Raji (cell line): ENCODE measurements around the gene DRG2.

ENCODE experiments used
- POLR2A ChIP-seq: IDR thresholded peaks from 2 replicates; pipeline ENCODE4 v1.6.1; 2011; ENCODE audit warnings: low read depth, low read length, control low read depth; ENCODE audit not compliant: insufficient read depth

Gene DRG2

DNA sequence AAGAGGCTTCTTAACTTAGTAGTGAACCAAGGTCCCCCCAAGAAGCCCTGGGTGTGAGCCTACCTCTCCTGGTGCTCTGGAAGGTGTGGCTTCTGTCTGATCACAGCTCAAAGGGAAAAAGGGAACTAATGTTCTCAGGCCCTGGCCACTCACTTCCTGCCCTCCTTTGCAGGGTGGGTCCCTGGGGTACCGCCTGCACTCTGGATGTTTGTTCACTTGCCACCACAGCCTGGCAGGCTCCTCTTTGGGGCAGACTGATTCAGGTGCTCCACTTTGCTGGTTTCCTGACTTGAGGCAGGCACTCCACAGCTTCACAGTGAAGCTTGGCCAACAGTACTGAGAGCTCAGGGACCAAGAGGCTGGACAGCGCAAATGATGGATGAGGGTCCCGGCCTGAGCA lies 14.9 kb downstream of the DRG2 start:
- no peak for TF ChIP-seq POLR2A

DNA sequence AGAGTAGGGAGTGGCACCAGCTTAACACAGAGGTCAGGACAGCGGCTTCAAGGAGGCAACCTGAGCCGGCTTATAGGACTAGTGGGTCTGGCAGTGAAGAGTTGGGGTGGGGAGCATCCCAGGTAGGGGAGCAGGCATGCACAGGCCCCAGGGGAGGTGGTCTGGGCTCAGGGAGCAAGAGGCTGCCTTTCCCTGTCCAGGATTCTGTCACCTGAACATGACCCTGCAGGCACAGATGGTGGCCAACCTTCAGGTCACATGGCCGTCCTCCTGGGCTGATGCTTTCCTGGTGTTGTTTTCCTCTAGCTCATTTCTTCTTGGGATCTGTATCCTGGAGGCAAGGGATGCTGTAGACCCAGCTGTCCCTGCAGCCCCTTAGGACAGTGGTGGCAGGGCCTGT lies 17.3 kb downstream of the DRG2 start:
- TF ChIP-seq POLR2A: no peak

DNA sequence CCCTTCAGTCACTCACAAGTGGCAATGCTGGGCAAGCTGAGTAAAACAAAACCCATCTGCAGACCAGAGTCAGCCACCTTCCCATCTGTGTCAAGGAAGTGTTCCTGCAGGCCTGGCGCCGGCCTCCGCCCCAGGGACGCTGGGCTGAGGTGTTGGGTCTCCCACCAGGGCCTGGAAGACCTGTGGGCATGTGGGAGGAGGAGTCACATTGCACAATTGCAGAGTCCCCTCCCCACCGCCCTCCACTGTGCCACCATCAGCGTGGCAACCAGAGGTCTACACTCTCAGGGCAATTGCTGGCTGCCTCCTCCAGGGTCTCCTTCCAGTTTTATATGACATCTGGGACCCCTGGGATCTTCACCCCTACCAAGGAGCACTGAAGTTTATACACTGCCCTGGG lies 17.8 kb downstream of the DRG2 start:
- no peak for TF ChIP-seq POLR2A

DNA sequence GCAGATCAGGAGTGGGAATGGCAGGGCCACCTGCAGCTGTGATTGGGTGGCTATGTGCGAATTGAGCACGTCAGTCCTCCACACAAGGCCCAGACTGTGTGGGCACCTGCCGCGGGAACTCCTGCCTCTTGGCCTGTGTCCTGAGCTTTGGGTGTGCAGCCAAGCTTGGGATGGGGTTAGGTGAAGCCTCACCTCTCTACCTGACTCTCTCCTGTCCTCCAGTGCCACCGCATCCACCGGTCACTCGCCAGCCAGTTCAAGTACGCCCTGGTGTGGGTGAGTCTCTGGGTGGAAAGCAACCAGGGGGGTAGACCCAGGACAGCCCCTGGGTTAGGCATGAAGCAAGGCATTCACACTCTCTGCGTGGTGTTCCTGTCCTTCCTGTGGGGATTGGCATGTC lies 18.5 kb downstream of the DRG2 start:
- TF ChIP-seq POLR2A: no peak

DNA sequence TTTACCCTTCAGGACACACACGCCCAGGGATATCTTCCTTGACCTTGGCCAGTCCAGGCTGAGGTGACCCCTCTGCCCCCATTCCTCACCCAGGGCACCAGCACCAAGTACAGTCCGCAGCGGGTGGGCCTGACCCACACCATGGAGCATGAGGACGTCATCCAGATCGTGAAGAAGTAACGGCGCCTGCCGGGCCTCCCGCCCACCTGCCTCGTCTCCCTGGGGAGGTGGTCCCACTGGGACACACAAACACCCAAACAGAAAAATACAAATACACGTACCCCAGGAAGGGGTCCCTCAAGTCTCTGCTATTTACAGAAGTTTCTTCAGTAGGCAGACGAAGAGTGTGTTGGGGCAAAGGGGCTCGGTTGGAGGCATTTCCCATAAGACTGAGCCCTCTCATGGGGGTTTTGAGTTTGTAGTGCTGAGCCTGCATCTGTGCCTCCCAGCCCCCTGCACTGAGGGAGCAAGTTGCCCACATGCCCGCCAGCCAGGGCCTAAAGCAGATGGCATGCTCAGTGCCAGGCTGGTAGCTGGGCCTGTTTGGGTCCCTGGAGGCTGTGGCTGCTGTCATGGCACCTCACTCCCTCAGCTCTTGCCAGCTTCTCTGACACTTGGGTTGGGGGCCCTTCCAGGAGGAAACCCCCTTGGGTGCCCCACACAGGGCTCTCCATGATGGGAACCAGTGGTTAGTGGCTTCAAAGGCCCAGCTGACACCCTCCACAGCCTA lies 19.5 kb downstream of the DRG2 start:
- TF ChIP-seq POLR2A: no peak

DNA sequence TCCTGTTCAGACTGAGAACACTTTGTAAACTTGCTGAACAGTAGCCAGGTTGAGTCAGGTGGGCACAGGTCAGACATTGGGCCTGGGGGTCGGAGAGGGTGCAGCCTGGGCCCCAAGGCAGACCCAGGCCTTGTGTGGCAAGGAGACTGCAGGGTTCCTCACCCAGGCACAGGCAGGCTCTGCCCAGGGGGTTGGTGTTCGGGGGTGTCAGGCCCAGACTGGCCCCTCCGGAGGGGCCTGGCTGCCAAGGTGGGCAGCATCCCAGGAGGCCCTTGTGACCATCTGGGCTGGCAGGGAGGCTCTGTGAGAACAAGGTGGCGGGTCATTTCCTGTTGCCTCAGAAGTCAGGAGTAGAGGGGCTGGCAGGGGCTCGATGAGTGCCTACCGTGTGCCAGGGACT lies 20.2 kb downstream of the DRG2 start:
- no peak for TF ChIP-seq POLR2A

DNA sequence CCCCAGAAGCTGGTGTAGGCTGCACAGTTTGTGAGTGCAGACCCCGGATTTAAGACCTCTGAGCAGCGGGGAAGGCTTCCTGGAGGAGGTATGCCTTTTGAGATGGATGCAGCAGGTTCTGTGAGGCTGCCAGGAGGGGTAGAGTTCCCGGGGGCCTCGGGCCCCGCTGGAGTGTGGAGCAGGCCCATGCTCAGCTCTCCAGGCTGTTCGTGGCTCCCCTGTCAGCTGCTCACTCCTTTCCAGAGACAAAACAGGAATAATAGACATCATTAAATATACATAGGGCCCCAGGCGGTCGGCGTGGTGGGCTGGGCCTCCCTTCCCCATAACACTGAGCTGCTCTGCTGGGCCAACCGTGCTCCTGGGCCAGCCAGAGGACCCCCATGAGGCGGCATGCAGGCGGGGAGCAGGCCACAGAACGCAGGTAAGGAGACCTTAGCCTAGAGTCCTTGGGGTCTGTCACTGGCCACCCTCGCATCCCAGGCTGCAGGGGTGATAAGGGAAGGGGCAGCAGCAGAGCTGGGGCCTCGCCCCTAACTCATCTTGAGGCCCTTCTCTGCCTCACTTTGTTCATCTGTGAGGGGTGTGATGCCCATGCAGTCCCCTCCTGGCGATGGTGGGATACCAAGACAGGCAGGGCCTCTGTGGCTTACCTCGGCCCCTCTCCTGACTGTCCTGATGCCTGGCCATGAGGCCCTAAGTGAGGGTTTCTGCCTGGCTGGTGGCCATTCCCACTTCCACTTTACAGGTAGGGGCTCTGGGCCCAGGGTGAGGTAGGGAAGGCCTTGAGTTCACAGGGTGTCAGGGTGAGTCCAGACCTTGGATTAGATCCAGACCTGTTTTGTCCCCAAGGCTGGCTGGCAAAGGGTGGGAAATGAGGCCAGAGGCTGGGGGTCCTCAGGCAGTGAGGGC lies 20.9 kb downstream of the DRG2 start, which contains the start of gene MYO15A:
TSS of gene MYO15A (plus strand) at position 356 of the 912 bp plus-strand sequence. CDS start 10,045 bp downstream, outside the sequence.
- no peak for TF ChIP-seq POLR2A

DNA sequence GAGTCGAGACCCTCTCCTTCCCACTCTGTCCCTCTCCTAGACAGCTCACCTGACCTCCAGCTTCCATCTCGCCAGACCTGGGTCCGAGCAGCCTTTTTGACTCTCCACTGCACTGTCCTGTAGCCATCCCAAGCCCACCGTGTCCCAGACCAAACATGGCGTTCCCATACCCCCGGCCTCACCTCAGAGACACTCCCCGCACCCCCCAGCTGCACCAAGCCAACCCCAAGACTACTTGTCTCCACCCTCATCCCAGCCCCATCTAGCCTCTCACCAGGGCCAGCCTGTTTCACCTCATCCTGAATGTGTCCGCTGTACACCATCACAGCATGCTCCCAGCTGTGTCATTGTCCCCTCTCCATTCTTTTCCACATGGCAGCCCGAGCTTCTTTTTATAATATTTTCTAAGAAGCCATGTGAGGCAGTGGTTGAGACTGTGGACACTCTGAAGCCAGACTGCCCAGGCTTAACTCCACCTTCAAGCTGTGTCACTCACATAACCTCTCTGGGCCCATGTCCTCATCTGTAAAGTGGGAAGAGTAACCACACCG lies 22.3 kb downstream of the DRG2 start:
- no peak for TF ChIP-seq POLR2A

DNA sequence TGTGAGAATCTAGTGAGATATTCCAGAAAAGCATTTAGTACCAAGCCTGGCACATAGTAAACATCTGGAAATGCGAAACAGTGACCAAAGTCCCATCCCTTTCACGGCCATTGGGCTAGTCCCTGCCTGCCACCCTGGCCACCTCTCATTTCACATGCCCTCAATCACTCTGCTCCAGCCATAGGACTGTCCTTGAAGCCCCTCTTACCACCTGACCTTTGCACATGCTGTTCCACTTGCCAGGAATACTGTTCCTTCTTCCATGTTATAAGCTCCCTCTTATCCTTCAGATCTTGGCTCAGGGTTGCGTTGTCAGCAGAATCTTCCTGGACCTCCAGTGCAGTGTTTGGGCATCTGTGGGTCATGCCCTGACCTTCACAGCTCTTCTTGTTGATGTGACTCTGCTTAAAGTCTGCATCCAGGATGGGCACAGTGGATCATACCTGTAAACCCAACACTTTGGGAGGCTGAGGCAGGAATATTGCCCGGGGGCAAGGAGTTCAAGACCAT lies 22.9 kb downstream of the DRG2 start:
- TF ChIP-seq POLR2A: no peak

DNA sequence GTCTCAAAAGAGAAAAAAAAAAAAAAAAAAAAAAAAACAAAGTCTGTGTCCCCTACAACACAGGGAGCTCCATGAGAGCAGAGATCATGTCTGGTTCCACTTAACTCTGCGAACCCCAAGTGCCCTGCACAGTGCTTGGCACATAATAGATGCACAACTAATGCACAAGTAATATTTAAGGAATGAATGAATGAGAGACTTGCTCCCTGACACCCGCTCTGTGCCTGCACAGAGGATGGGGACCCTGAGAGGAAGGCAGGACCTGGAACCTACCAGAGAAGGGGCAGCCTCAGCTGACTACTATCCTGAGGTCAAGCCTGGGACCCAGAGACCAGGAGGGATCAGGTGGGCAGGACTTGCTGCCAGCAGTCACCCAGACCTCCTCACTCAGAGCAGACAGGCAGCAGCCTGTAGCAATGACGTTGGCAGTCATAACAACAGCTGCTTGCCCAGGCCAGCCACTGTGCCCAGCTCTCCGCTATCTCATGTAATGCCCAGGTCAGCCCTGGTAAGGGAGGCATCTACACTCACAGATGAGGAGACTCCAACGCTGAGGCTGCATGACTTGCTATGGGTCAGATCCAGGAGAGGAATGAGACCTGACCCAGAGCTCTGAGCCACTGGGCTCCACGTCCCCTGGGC lies 23.7 kb downstream of the DRG2 start:
- TF ChIP-seq POLR2A: no peak

DNA sequence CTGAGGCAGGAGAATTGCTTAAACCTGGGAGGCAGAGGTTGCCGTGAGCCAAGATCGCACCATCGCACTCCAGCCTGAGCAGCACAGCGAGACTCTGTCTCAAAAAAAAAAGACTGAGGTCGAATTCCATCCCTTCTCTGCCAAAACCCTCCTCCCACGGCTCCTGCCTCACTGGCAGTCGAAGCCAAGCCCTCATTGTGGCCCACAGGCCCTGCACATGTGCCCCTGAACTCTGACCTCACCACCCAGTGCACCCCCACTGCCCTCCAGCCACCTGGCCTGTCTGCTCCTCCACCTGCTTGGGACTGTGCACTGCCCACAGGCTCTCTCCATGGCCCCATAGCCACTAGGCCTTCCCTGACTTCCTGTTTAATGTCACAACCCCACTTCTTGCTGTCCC lies 27.8 kb downstream of the DRG2 start:
- no peak for TF ChIP-seq POLR2A

DNA sequence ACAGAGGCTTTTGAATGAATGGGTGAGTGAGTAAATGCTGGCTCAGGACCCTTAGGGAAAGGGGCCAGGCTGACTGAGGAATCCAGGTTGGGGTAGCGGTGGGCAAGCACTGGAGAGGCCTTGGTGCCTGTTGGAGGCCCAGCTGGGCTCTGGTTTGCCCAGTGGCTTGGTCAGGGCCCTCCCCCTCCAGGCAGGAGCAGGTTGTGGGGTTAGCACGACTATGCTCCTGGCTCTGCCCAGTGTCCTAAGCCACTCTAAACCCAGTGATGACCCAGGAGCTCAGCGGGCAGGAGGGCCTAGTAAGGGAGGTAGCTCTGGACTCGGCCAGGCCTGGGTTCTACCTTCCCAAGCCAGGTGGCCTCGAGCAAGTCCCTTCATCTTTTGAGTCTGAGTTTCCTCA lies 28.3 kb downstream of the DRG2 start:
- TF ChIP-seq POLR2A: no peak

DNA sequence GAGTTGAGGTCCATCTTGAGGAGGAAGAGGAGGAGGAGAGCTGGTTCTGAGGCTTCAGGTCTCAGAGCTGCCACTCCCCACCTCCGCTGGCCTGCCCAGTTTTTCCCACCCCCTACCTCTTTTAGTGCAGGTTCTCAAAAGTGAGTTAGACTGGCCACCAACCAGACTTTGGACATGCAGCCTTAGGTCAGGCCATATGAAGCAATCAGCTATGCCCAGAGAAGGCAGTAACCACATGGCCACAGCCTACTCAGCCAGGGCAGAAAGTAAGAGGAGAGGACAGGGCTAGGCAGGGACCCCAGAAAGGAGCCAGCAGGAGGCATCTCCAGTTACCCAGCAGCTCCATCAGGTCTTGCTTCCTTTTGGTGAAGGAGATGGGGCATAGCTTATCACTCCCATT lies 29.8 kb downstream of the DRG2 start:
- no peak for TF ChIP-seq POLR2A

DNA sequence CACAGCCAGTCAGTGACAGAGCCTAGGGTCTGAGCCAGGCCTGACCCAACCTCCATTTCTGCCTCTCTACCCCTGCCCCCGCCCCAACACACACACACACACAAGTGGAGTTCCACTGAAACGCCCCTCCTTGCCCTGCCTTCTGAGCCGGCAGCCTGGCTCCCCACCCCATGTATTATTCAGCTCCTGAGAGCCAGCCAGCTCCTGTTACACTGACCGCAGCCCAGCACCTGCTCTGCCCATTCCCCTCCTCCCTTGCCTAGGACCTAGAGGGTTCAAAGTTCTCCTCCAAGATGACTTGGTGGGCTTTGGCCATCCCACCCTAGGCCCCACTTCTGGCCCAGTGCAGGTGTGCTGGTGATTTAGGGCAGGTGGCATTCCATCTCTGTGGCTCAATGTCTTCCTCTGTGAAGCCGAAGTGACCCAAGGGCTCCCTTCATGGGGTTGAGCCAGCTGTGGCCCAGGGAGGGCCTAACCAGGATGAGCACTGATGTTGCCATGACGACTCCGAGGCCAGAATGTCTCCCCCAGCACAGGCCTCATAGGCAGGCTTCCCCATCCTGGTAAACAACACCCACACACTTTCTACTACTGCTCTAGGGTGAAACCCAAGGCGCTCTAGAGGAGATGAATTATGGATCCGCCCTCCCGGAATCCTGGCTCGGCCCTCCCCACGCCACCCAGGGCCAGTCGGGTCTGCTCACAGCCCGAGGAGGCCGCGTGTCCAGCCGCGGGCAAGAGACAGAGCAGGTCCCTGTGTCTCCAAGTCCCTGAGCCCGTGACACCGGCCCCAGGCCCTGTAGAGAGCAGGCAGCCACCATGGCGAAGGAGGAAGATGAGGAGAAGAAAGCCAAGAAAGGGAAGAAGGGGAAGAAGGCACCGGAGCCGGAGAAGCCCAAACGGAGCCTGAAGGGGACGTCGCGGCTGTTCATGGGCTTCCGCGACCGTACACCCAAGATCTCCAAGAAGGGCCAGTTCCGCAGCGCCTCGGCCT lies 30.5 kb downstream of the DRG2 start:
- TF ChIP-seq POLR2A: no peak
